C4-2B (cell line): ENCODE data around the gene KRTAP1-1.

Source experiments
- ZFX ChIP-seq: fragments of 450-650 bp; IDR thresholded peaks from 2 replicates; pipeline ENCODE4 v1.6.1; 2017
- TF ChIP-seq, protein P1 (sequence below): fragments of 450-650 bp; conservative IDR thresholded peaks from 2 replicates; pipeline ENCODE4 v1.5.1; 2017; ENCODE audit warnings: mild to moderate bottlenecking

DNA sequence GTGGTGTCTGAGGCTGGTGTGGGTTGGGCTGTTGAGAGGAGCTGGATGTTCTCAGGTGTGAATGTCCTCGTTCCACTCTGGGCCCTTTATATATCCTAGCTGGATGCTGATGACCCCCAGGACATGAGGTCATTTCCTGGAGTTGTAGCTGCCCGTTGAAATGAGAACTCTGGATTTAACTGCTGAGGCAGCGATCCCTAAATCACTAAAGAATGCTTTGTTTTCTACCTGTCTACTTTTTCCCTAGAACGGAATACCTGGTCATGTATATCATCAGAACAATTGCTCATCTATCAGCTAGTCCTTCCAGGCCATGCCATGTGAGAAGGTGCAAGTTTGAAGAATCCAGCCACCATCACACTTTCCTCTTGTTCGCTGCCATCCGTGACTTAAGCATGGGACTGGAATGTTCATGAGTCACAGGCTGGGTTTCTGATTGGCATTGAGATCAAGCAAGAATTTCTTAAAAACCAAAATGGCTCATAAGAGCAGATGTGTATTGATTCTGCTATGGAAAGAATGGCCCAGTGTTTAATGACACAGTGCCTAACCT is 18.9 kb upstream of the KRTAP1-1 start, which contains the start of gene KRTAP2-3:
- TF ChIP-seq, protein P1, sequence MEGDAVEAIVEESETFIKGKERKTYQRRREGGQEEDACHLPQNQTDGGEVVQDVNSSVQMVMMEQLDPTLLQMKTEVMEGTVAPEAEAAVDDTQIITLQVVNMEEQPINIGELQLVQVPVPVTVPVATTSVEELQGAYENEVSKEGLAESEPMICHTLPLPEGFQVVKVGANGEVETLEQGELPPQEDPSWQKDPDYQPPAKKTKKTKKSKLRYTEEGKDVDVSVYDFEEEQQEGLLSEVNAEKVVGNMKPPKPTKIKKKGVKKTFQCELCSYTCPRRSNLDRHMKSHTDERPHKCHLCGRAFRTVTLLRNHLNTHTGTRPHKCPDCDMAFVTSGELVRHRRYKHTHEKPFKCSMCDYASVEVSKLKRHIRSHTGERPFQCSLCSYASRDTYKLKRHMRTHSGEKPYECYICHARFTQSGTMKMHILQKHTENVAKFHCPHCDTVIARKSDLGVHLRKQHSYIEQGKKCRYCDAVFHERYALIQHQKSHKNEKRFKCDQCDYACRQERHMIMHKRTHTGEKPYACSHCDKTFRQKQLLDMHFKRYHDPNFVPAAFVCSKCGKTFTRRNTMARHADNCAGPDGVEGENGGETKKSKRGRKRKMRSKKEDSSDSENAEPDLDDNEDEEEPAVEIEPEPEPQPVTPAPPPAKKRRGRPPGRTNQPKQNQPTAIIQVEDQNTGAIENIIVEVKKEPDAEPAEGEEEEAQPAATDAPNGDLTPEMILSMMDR = no peak
- no peak for TF ChIP-seq ZFX
